MG63 (cell line): ENCODE measurements around the gene PLVAP. TPM values are rescaled to one million over a fixed set of nuclear protein-coding genes. Genes with fewer than 3 reads are reported as not detected.

ENCODE experiments used
- DNase-seq: peaks from one replicate; pipeline ENCODE4 v3.0.0-alpha.2; 2020
- H3K27me3 ChIP-seq: fragments of 250-450 bp; sonication (Bioruptor Pico); 2 replicates; pipeline ENCODE4 v1.5.1; 2020; ENCODE audit warnings: mild to moderate bottlenecking, moderate library complexity
- H3K36me3 ChIP-seq: fragments of 250-450 bp; sonication (Bioruptor Pico); 2 replicates; pipeline ENCODE4 v1.5.1; 2020; ENCODE audit warnings: mild to moderate bottlenecking, moderate library complexity
- H3K4me3 ChIP-seq: fragments of 250-450 bp; sonication (Bioruptor Pico); 2 replicates; pipeline ENCODE4 v1.5.1; 2020; ENCODE audit warnings: mild to moderate bottlenecking, moderate library complexity
- H3K9me3 ChIP-seq: fragments of 250-450 bp; sonication (Bioruptor Pico); 2 replicates; pipeline ENCODE4 v1.5.1; 2020; ENCODE audit warnings: mild to moderate bottlenecking, moderate library complexity
- total RNA-seq: library from RNA; depleted of rRNA; stranded (reverse); fragments of >200 nt; shearing (Covaris generic); gene quantifications from 2 replicates; pipeline ENCODE4 v1.2.3, GENCODE V29; 2014; ENCODE audit warnings: low replicate concordance; rRNA removed

PLVAP gene
- total RNA-seq, 1 experiment from 2014 or later, result not detected

DNA sequence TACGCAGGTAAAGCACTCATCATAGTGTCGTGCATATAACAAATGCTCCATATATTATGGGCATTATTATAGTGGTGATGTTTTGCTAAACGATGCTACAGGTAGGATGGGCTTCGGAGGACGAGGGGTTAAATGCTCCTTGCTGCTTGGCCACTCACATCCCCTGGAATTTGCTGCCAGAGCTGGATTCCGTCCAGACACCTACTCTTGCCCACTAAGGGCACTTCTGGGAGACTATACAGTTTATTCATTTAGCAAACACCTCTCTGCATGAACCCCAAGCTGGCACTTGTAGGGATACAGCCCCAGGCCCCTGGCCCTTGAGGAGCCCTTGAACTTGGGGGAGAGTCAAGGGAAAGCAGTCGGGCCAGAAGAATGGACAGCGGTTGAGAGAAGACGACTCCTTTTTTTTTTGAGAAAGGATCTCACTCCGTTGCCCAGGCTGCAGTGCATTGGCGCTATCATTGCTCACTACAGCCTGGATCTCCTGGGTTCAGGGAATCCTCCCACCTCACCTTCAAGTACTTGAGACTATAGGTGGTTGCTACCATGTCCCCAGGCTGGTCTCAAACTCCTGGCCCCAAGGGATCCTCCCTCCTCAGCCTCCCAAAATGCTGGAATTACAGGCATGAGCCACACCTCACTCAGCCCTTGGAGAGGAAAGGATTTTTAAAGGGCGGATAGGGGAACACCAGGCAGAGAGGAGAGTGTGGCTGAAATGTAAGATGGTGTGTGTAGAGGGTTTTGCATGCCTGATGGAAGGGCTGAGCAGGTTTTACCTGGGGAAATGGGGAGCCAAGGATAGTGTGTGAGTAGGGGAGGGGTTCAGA is 72.5 kb downstream of the PLVAP start:
- no peak for DNase-seq
- H3K27me3 ChIP-seq, result no peaks in the 10 kb centered on the region
- no peaks in the 10 kb centered on the region for H3K36me3 ChIP-seq
- no peak overlapping the region for H3K4me3 ChIP-seq
- H3K9me3 ChIP-seq, result no peaks in the 10 kb centered on the region

DNA sequence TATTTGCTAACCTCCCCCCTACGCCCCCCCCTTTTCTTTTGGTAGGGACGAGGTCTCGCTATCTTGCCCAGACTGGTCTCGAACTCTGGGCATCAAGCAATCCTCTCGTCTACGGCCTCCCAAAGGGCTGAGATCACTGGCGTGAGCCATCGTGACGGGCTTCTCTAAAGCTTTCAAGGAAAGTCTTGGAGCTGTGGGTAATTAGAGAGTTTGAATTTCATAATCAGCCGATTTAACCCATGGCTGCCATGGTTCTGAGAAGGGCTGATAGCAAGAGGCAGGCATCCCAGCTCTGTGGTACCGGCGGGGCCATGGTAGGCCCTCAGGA is 73.2 kb downstream of the PLVAP start:
- no peak for DNase-seq
- H3K9me3 ChIP-seq, result no peaks in the 10 kb centered on the region
- H3K27me3 ChIP-seq, result no peaks in the 10 kb centered on the region
- no peak overlapping the region for H3K4me3 ChIP-seq
- H3K36me3 ChIP-seq, result no peaks in the 10 kb centered on the region

DNA sequence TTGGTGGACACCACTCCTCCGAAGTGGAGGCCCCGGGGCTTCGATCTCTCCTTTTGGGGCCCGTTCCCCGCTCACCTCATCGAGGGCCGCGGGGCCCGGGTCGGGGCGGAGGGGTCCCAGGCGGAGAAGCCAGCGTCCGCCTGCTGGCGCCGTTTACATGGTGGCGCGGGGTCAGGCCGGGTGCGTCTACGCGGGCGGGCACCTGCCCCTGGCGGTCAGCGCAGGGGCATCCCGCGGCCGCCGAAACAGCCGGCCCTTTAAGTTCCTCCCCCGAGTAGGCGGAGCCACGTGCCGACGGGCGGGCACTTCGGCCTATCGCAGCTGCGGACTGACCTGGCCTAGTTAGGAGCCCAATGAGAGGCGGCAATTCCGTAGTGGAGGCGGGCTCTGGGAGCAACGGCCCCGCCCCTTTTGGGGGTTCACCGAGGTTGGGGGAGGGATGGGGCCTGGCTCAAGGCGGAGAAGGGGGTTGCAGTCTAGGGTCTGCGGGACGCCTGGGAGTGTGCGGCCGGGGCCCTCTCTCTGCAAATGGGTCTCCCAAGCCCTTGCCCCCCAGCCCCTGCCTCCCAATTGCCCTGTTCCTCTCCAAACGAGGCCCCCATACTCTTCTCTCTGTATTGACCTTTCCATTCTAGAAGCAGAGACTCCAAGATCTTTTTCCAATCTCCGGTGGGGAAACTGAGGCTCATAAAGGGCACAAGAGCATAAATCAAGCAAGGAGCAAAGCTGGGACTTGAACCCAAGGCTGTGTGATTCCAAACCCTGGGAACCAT is 73.8 kb downstream of the PLVAP start, which contains the start of gene ABHD8:
TSS of gene ABHD8 (minus strand) at position 259 of the 773 bp plus-strand sequence. CDS start 1,809 bp downstream, outside the sequence.
- Histone ChIP-seq H3K27me3 (no peaks in the 10 kb centered on the region), H3K4me3 (peak within 1 kb of the TSS; percentile 25), H3K36me3 (no peaks in the 10 kb centered on the region; the same call in 1 of the 2 replicates), H3K9me3 (no peaks in the 10 kb centered on the region)
- DNase-seq, result peak; percentile 83

- H3K27me3 ChIP-seq, result no peaks in the 10 kb centered on the region
- H3K9me3 ChIP-seq, result no peaks in the 10 kb centered on the region
- H3K36me3 ChIP-seq, result no peaks in the 10 kb centered on the region; the same call in 1 of the 2 replicates
- no peak for DNase-seq
- peak overlapping the region; percentile 25 for H3K4me3 ChIP-seq
Observed at GRCh38 chr19:17302391-17303166, 74.6 kb downstream of the PLVAP start.

Other genes starting within 250 kb of the PLVAP start
- 63.4 and 77.0 TPM in 2 replicates for gene USE1, start 162.0 kb downstream of the PLVAP start, total RNA-seq
- gene OCEL1, start 151.1 kb downstream of the PLVAP start, total RNA-seq, result 2.8 and 7.8 TPM in 2 replicates
- gene NR2F6, start 131.4 kb downstream of the PLVAP start, total RNA-seq, result 87.8 and 95.5 TPM in 2 replicates
- gene USHBP1, start 112.6 kb downstream of the PLVAP start, total RNA-seq, result not detected in 2 replicates
- 112 and 258 TPM in 2 replicates for gene BABAM1, start 109.9 kb downstream of the PLVAP start, total RNA-seq
- gene ANKLE1, start 95.4 kb downstream of the PLVAP start, total RNA-seq, result 0.10 and 0.46 TPM in 2 replicates
- gene ABHD8, start 73.9 kb downstream of the PLVAP start, total RNA-seq, result 1.3 TPM in 1 of 2 replicates, not detected in the other
- 17.2 and 26.2 TPM in 2 replicates for gene MRPL34, start 71.5 kb downstream of the PLVAP start, total RNA-seq
- 9.1 and 11.6 TPM in 2 replicates for gene DDA1, start 67.8 kb downstream of the PLVAP start, total RNA-seq
- 1.4 and 3.6 TPM in 2 replicates for gene ANO8, start 42.5 kb downstream of the PLVAP start, total RNA-seq
- 23.2 and 25.7 TPM in 2 replicates for gene GTPBP3, start 39.8 kb downstream of the PLVAP start, total RNA-seq
- gene CCDC194, start 16.9 kb upstream of the PLVAP start, total RNA-seq, result not detected in 2 replicates
- gene BST2, start 28.3 kb upstream of the PLVAP start, total RNA-seq, result 128 and 138 TPM in 2 replicates
- gene MVB12A, start 42.7 kb upstream of the PLVAP start, total RNA-seq, result 28.8 and 78.4 TPM in 2 replicates
- gene TMEM221, start 71.3 kb upstream of the PLVAP start, total RNA-seq, result not detected in 2 replicates
- gene NXNL1, start 83.6 kb upstream of the PLVAP start, total RNA-seq, result not detected in 2 replicates
- gene SLC27A1, start 93.2 kb upstream of the PLVAP start, total RNA-seq, result 6.3 and 6.5 TPM in 2 replicates
- gene PGLS, start 134.3 kb upstream of the PLVAP start, total RNA-seq, result 87.7 and 149 TPM in 2 replicates
- 146 and 155 TPM in 2 replicates for gene COLGALT1, start 178.3 kb upstream of the PLVAP start, total RNA-seq